Hepatocyte (in vitro differentiated cells): ENCODE data around the gene TMEFF2.

Experiments
- CTCF ChIP-seq: fragments of 200-600 bp; sonication (generic); IDR thresholded peaks from 2 replicates; pipeline ENCODE4 v1.5.1; 2016; ENCODE audit warnings: antibody characterized with exemption, mild to moderate bottlenecking; ENCODE audit not compliant: poor library complexity
- EZH2 ChIP-seq: fragments of 200-600 bp; sonication (generic); IDR thresholded peaks from 2 replicates; pipeline ENCODE4 v1.6.1; 2016; ENCODE audit warnings: antibody characterized with exemption, mild to moderate bottlenecking, borderline replicate concordance

- TF ChIP-seq CTCF (no peak), EZH2 (no peak)
Observed at GRCh38 chr2:192098814-192099491, 95.8 kb downstream of the TMEFF2 start.
